ENCODE data around the gene GPX4.
A peak's percentile ranks its signal among the peaks of the same experiment; 100 is the strongest.

GPX4 gene

DNA sequence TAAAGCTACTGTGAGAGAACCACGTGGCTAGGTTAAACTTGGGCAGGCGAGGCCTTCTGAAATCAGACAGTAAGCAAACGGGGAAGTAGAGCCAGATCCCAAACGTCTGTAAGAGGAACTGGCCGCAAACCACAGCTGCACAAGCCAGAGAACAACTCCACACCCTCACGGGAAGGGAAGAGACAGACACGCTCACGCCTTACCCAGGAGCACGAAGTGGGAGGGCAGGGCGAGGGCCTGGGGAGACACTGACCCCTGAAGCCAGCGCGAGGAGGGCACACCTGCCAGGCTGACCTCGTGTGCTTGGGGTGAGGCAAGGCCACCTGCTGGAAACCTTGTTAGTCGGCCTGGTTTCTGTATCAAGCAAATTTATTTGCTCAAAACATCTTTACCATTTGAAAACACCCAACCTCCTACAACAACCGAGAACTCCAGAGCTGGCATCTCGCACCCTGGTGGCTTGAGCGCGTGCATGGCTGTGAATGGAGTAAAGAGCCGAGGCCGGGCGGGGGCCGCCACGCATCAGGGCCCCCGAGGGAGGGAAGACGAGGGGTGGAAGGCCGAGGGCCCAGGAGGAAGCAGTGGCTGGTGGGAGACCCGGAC is 15.9 kb upstream of the GPX4 start:
- Mint-ChIP-seq H3K4me3 (no peak overlapping the region), H3K9me3 (no peaks in the 10 kb centered on the region), H3K27me3 (ENCODE audit: low read depth, poor library complexity) (no peaks in the 10 kb centered on the region), H3K36me3 (ENCODE audit: low read depth) (peaks cover 6% of the 10 kb centered on the region), H3K4me1 (peaks cover under 1% of the 10 kb centered on the region), H3K27ac (peak overlapping the region; percentile 97)
- TF ChIP-seq, protein P1, sequence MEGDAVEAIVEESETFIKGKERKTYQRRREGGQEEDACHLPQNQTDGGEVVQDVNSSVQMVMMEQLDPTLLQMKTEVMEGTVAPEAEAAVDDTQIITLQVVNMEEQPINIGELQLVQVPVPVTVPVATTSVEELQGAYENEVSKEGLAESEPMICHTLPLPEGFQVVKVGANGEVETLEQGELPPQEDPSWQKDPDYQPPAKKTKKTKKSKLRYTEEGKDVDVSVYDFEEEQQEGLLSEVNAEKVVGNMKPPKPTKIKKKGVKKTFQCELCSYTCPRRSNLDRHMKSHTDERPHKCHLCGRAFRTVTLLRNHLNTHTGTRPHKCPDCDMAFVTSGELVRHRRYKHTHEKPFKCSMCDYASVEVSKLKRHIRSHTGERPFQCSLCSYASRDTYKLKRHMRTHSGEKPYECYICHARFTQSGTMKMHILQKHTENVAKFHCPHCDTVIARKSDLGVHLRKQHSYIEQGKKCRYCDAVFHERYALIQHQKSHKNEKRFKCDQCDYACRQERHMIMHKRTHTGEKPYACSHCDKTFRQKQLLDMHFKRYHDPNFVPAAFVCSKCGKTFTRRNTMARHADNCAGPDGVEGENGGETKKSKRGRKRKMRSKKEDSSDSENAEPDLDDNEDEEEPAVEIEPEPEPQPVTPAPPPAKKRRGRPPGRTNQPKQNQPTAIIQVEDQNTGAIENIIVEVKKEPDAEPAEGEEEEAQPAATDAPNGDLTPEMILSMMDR (IDR thresholded peaks at IDR 0.05), result no peak
- DNase-seq, result no peak

DNA sequence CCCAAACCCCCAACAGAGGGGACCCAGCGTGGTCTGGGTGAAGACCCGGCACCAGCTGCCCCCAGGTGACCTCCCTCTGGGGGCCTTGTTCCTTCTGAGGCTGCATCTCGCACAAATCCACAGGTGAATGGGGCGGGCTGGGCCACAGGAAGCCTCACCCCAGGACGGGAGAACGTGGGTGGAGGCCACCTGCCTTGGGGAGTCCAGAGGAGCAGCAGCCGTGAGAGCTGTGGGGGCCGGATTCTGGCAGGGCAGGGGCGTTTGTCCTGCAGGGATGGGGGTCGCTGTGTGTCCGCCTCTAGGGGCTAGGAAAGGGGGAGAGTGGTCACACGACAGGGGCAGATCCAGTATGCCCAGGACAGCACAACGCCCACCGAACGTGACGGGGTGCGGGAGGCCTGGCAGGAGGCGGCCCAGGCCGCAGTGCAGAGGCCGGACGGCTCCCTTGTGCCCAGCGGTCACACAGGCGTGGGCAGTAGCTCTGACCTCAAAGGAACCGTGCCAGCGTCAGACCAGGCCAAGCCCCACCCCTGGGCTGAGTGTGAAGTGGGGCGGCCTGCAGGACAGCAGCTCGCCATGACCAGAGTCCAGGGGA is 15.3 kb upstream of the GPX4 start:
- Mint-ChIP-seq H3K4me3 (no peak overlapping the region), H3K9me3 (no peaks in the 10 kb centered on the region), H3K36me3 (ENCODE audit: low read depth) (peaks cover 6% of the 10 kb centered on the region), H3K27ac (no peak overlapping the region), H3K27me3 (ENCODE audit: low read depth, poor library complexity) (no peaks in the 10 kb centered on the region), H3K4me1 (peaks cover 6% of the 10 kb centered on the region)
- TF ChIP-seq, protein P1 (IDR thresholded peaks at IDR 0.05), result no peak
- no peak for DNase-seq

DNA sequence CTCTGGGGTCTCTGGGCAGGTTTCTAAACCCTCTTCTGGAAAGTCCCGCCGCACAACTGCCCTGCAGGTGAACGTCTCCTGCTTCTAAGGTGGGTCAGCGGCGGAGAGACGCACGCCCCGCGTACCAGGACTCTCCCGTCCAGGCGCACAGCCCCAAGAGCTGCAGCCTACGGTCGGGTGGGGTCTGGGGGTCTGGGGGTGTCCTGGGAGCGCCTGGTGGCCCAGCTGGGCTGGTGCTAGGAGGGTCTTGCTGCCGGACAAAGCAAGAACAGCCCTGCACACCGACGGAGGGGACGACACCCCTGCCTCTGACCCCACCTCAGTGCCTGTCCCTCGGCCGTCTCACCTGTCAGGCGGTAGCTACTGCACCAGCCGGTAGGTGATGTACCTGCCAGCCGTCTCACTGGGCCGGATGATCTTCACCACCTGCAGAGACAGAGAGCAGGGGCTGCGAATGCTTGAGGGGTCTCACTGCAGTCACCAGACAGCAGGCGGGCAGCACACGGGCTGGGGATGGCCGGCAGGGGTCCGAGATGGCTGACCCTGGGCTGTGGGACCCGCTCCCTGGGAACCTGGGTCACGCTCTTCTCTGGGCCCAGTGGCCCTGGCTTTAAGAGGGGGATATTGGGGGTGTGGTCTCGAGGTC is 14.5 kb upstream of the GPX4 start:
- Mint-ChIP-seq H3K36me3 (ENCODE audit: low read depth) (peaks cover 6% of the 10 kb centered on the region), H3K27me3 (ENCODE audit: low read depth, poor library complexity) (no peaks in the 10 kb centered on the region), H3K4me3 (no peak overlapping the region), H3K9me3 (no peaks in the 10 kb centered on the region), H3K4me1 (peaks cover 13% of the 10 kb centered on the region), H3K27ac (no peak overlapping the region)
- DNase-seq, result no peak
- TF ChIP-seq, protein P1 (IDR thresholded peaks at IDR 0.05), result no peak

DNA sequence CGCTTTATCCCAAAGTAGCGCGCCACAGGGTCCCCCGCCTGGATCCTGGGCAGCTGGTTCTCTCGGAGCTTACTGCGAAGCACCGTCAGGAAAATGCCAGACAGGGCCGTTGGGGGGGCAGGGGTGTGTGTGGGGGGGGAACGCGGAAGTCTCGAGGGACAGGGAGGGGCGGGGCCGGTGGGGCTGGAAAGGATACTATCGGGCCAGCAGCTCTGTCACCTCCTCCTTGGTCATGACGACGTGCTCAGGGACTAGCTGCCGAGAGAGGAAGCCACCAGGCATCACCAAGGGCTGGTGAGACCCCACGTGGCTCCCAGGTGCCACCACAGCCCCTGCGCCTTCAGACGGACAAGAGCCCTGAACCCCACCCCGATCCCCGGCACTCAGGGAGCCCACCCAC is 13.9 kb upstream of the GPX4 start:
- no peaks in the 10 kb centered on the region for H3K27me3 Mint-ChIP-seq (ENCODE audit: low read depth, poor library complexity)
- TF ChIP-seq, protein P1 (IDR thresholded peaks at IDR 0.05), result no peak

DNA sequence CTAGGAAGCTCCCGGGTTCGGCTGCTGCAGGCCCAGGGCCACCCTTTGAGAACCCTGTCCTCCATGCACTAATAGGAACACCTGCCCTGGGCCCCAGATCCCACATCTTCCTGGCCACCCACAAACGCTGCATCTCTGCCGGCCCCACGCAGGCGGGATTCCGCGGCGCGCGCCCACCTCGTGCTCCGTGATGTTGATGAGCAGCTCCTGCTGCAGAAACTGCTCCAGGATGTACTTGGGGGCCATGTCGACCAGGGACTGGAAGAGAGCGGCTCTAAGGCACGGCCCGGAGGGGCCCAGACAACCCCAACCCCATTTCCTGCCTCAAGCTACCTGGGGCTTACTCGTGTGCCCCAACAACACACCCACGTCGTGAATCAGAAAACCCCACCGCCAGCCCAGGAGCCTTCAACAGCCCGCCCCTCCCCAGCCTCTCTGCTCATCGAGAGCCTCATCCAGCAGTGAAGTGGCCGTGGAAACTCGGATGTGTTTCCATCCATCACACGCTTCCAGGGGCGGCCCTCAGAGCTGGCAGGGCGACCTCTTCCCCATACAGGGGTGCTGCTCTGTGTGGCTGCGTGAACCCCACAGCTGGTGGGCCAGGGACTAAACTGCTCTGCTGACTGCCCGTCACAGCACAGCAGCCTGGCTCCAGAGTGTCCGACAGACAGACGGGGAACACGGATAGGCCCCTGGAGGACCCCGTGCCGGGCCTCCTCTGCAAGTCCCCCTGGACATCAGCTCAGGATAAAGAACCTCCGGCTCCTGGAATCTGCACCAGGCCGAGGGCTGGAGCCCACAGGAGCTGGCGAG is 12.9 kb upstream of the GPX4 start:
- H3K4me1 Mint-ChIP-seq, result peaks cover 26% of the 10 kb centered on the region
- no peak overlapping the region for H3K27ac Mint-ChIP-seq
- TF ChIP-seq, protein P1 (IDR thresholded peaks at IDR 0.05), result no peak
- H3K4me3 Mint-ChIP-seq, result no peak overlapping the region
- peaks cover 3% of the 10 kb centered on the region for H3K27me3 Mint-ChIP-seq (ENCODE audit: low read depth, poor library complexity)
- no peak for DNase-seq
- no peaks in the 10 kb centered on the region for H3K9me3 Mint-ChIP-seq
- peaks cover 6% of the 10 kb centered on the region for H3K36me3 Mint-ChIP-seq (ENCODE audit: low read depth)

More for the DNA sequence above, 13.9 kb upstream of the GPX4 start:
- H3K4me3 Mint-ChIP-seq, result no peak overlapping the region
- peaks cover 18% of the 10 kb centered on the region for H3K4me1 Mint-ChIP-seq
- DNase-seq, result no peak
- H3K36me3 Mint-ChIP-seq (ENCODE audit: low read depth), result peaks cover 6% of the 10 kb centered on the region
- H3K9me3 Mint-ChIP-seq, result no peaks in the 10 kb centered on the region
- H3K27ac Mint-ChIP-seq, result no peak overlapping the region

Data from nephron progenitor cell (in vitro differentiated cells).